ENCODE measurements around the gene FOXP1.

Gene FOXP1

GRCh38 chr3:71061037-71061436, 522.5 kb downstream of the FOXP1 start:
- POLR2A ChIA-PET: interaction anchor here (1.3 kb wide), 1 partner anchor 9 kb away, joined by 3 read pairs; no protein-coding TSS in a partner anchor

GRCh38 chr3:71060536-71060935, 523.0 kb downstream of the FOXP1 start:
- CTCF ChIA-PET: interaction anchor here (0.8 to 2.5 kb wide), 2 partner anchors 38 to 41 kb away, joined by 3 to 7 read pairs; no protein-coding TSS in a partner anchor
- no peak for DNase-seq (ENCODE audit: extremely low spot score)
- POLR2A ChIA-PET: interaction anchor here (1.3 kb wide), 1 partner anchor 8 kb away, joined by 3 read pairs; no protein-coding TSS in a partner anchor
- TF ChIP-seq TARDBP (IDR thresholded peaks at IDR 0.05) (no peak), BHLHE40 (IDR thresholded peaks at IDR 0.05; ENCODE audit: borderline replicate concordance) (no peak), FOXM1 (IDR thresholded peaks at IDR 0.05; ENCODE audit: borderline replicate concordance) (no peak), LEF1 (IDR thresholded peaks at IDR 0.05; ENCODE audit: borderline replicate concordance) (no peak), SP1 (IDR thresholded peaks at IDR 0.05) (no peak), FOXA1 (IDR thresholded peaks at IDR 0.05) (no peak), ELF4 (IDR thresholded peaks at IDR 0.05) (no peak), PKNOX1 (IDR thresholded peaks at IDR 0.05) (no peak), SUZ12 (IDR thresholded peaks at IDR 0.05) (no peak), FOXK2 (IDR thresholded peaks at IDR 0.05) (no peak), L3MBTL2 (conservative IDR thresholded peaks at IDR 0.05) (no peak), ARNT (IDR thresholded peaks at IDR 0.05) (no peak), CTBP1 (IDR thresholded peaks at IDR 0.05; ENCODE audit: borderline replicate concordance) (no peak), NFRKB (IDR thresholded peaks at IDR 0.05) (no peak), ZNF384 (IDR thresholded peaks at IDR 0.05) (no peak)

More at GRCh38 chr3:71061037-71061436, 522.5 kb downstream of the FOXP1 start:
- TF ChIP-seq L3MBTL2 (conservative IDR thresholded peaks at IDR 0.05) (no peak), SUZ12 (IDR thresholded peaks at IDR 0.05) (no peak), PKNOX1 (IDR thresholded peaks at IDR 0.05) (no peak), FOXM1 (IDR thresholded peaks at IDR 0.05; ENCODE audit: borderline replicate concordance) (no peak), FOXK2 (IDR thresholded peaks at IDR 0.05) (no peak), HDGF (IDR thresholded peaks at IDR 0.05; ENCODE audit: borderline replicate concordance) (no peak), ELF4 (IDR thresholded peaks at IDR 0.05) (no peak), ZNF384 (IDR thresholded peaks at IDR 0.05) (no peak), FOXA1 (IDR thresholded peaks at IDR 0.05) (no peak), TARDBP (IDR thresholded peaks at IDR 0.05) (no peak), ARNT (IDR thresholded peaks at IDR 0.05) (no peak), CTBP1 (IDR thresholded peaks at IDR 0.05; ENCODE audit: borderline replicate concordance) (no peak), BHLHE40 (IDR thresholded peaks at IDR 0.05; ENCODE audit: borderline replicate concordance) (no peak)
- no peak for DNase-seq (ENCODE audit: extremely low spot score)
- CTCF ChIA-PET: interaction anchor here (0.8 to 2.5 kb wide), 3 partner anchors 38 to 55 kb away, joined by 3 to 7 read pairs (median 4); no protein-coding TSS in a partner anchor

GRCh38 chr3:71057526-71057894, 526.0 kb downstream of the FOXP1 start:
- POLR2A ChIA-PET: no interaction called here
- no peak for DNase-seq (ENCODE audit: extremely low spot score)
- TF ChIP-seq L3MBTL2 (conservative IDR thresholded peaks at IDR 0.05) (no peak), ELF4 (IDR thresholded peaks at IDR 0.05) (no peak), FOXK2 (IDR thresholded peaks at IDR 0.05) (no peak), LEF1 (IDR thresholded peaks at IDR 0.05; ENCODE audit: borderline replicate concordance) (no peak), SP1 (IDR thresholded peaks at IDR 0.05) (no peak), FOXM1 (IDR thresholded peaks at IDR 0.05; ENCODE audit: borderline replicate concordance) (no peak), CTBP1 (IDR thresholded peaks at IDR 0.05; ENCODE audit: borderline replicate concordance) (no peak), BHLHE40 (IDR thresholded peaks at IDR 0.05; ENCODE audit: borderline replicate concordance) (no peak), PKNOX1 (IDR thresholded peaks at IDR 0.05) (no peak), HDGF (IDR thresholded peaks at IDR 0.05; ENCODE audit: borderline replicate concordance) (no peak)
- CTCF ChIA-PET: interaction anchor here (1.3 kb wide), 1 partner anchor 507 kb away, joined by 4 read pairs; no protein-coding TSS in a partner anchor

GRCh38 chr3:71056327-71056726, 527.2 kb downstream of the FOXP1 start:
- TF ChIP-seq LEF1 (IDR thresholded peaks at IDR 0.05; ENCODE audit: borderline replicate concordance) (no peak), HDGF (IDR thresholded peaks at IDR 0.05; ENCODE audit: borderline replicate concordance) (no peak), FOXA1 (IDR thresholded peaks at IDR 0.05) (no peak), SUZ12 (IDR thresholded peaks at IDR 0.05) (no peak), L3MBTL2 (conservative IDR thresholded peaks at IDR 0.05) (no peak), ARNT (IDR thresholded peaks at IDR 0.05) (no peak), ELF4 (IDR thresholded peaks at IDR 0.05) (no peak), ZNF384 (IDR thresholded peaks at IDR 0.05) (no peak), TARDBP (IDR thresholded peaks at IDR 0.05) (no peak), CTBP1 (IDR thresholded peaks at IDR 0.05; ENCODE audit: borderline replicate concordance) (no peak), BHLHE40 (IDR thresholded peaks at IDR 0.05; ENCODE audit: borderline replicate concordance) (no peak), FOXK2 (IDR thresholded peaks at IDR 0.05) (no peak), SP1 (IDR thresholded peaks at IDR 0.05) (no peak)
- ChIA-PET CTCF (no interaction called here), POLR2A (no interaction called here)
- DNase-seq (ENCODE audit: extremely low spot score): no peak

- DNase-seq (ENCODE audit: extremely low spot score): no peak
- TF ChIP-seq ARNT (IDR thresholded peaks at IDR 0.05) (no peak), L3MBTL2 (conservative IDR thresholded peaks at IDR 0.05) (no peak), ELF4 (IDR thresholded peaks at IDR 0.05) (no peak), PKNOX1 (IDR thresholded peaks at IDR 0.05) (no peak), BHLHE40 (IDR thresholded peaks at IDR 0.05; ENCODE audit: borderline replicate concordance) (no peak), CTBP1 (IDR thresholded peaks at IDR 0.05; ENCODE audit: borderline replicate concordance) (no peak), LEF1 (IDR thresholded peaks at IDR 0.05; ENCODE audit: borderline replicate concordance) (no peak), HDGF (IDR thresholded peaks at IDR 0.05; ENCODE audit: borderline replicate concordance) (no peak), FOXA1 (IDR thresholded peaks at IDR 0.05) (no peak), SUZ12 (IDR thresholded peaks at IDR 0.05) (no peak), FOXM1 (IDR thresholded peaks at IDR 0.05; ENCODE audit: borderline replicate concordance) (no peak), ZNF384 (IDR thresholded peaks at IDR 0.05) (no peak), FOXK2 (IDR thresholded peaks at IDR 0.05) (no peak), NFRKB (IDR thresholded peaks at IDR 0.05) (no peak), SP1 (IDR thresholded peaks at IDR 0.05) (no peak)
- CTCF ChIA-PET: no interaction called here
- POLR2A ChIA-PET: interaction anchor here (1.5 kb wide), 1 partner anchor 9 kb away, joined by 4 read pairs; no protein-coding TSS in a partner anchor
Observed at GRCh38 chr3:71055257-71056001, 528.1 kb downstream of the FOXP1 start.

All from HEK293T (cell line).